Mammary epithelial cell (primary cell): ENCODE data around the gene EFNA5.

Experiments used
- EZH2 ChIP-seq: IDR thresholded peaks from 2 replicates; pipeline ENCODE4 v1.6.1; 2012; ENCODE audit warnings: low read length, inconsistent platforms, borderline replicate concordance
- TF ChIP-seq, protein P1 (sequence below), 2 donors: IDR thresholded peaks in 1 of 2; conservative IDR thresholded peaks in 1 of 2; 2 replicates each; pipeline ENCODE4 v1.5.1; 2011 to 2012; ENCODE audit warnings: inconsistent platforms in 2 of 2, low read length in 2 of 2, mild to moderate bottlenecking in 2 of 2, control low read depth in 1 of 2, low read depth in 1 of 2; ENCODE audit not compliant: insufficient read depth in 1 of 2; ENCODE audit errors: extremely low read depth in 1 of 2

DNA sequence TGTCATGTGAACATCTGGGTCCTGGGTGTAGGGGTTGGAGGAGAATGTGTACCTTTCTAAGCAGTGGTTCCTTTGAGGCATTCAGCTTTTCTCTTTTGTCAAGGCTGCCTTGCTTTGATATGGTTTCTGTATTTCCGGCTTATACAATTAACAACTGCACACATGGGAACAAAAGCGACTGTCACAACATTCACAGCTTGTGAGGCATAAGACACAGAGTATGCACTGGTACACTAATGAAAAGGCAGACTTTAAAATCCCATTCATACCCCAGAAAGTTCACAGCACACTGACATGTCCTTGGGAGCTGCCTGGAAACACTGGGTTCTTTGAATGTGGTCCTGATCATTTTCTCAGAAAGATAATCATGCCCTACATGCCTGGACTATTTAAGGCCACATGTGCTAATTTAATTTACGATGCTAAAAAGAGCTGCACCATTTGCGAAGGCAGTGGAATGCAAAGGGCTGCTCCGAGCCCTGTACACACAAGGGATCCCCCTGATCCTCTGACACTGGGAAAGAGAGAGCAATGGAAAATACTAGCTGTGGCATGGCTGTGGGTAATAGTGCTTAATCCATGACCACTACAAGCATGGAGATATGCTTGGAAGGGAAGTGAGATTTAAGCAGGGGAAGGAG, 131.8 kb downstream of the EFNA5 start:
- TF ChIP-seq, protein P1, sequence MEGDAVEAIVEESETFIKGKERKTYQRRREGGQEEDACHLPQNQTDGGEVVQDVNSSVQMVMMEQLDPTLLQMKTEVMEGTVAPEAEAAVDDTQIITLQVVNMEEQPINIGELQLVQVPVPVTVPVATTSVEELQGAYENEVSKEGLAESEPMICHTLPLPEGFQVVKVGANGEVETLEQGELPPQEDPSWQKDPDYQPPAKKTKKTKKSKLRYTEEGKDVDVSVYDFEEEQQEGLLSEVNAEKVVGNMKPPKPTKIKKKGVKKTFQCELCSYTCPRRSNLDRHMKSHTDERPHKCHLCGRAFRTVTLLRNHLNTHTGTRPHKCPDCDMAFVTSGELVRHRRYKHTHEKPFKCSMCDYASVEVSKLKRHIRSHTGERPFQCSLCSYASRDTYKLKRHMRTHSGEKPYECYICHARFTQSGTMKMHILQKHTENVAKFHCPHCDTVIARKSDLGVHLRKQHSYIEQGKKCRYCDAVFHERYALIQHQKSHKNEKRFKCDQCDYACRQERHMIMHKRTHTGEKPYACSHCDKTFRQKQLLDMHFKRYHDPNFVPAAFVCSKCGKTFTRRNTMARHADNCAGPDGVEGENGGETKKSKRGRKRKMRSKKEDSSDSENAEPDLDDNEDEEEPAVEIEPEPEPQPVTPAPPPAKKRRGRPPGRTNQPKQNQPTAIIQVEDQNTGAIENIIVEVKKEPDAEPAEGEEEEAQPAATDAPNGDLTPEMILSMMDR (conservative IDR thresholded peaks at IDR 0.05 in 1 of 2, IDR thresholded peaks at IDR 0.05 in 1 of 2; ENCODE audit: extremely low read depth in 1 of 2, insufficient read depth in 1 of 2, low read depth in 1 of 2, low read length in 2 of 2), result no peak
- TF ChIP-seq EZH2, result no peak
